Ishikawa (cell line): Measurements from ENCODE around the gene CRYM.

Experiments used
- ZBTB7A ChIP-seq: IDR thresholded peaks from 2 replicates; pipeline ENCODE4 v1.6.1; 2012; ENCODE audit warnings: low read depth
- TF ChIP-seq, protein P1 (sequence below): IDR thresholded peaks from 2 replicates; pipeline ENCODE4 v1.6.1; 2012

DNA sequence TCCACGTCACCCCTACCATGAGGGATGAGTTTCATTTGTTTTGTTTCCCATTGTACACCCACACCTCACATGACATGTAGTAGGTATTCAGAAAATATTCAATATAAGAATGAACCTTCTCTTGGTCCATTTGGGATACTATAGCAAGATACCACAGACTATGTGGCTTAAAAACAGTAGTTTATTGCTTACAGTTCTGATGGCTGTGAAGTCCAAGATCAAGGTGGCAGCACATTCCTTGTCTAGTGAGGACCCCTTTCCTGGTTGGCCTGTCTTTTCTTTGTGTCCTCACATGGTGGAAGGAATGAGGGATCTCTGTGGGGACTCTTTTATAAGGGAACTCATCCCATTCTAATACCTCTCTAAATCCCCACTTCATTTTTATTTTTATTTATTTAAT, 36.2 kb upstream of the CRYM start:
- TF ChIP-seq, protein P1, sequence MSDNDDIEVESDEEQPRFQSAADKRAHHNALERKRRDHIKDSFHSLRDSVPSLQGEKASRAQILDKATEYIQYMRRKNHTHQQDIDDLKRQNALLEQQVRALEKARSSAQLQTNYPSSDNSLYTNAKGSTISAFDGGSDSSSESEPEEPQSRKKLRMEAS, result no peak
- TF ChIP-seq ZBTB7A, result no peak
